ENCODE data around the gene ADAM23.
A peak's percentile ranks its signal among the peaks of the same experiment; 100 is the strongest.

Gene ADAM23

DNA sequence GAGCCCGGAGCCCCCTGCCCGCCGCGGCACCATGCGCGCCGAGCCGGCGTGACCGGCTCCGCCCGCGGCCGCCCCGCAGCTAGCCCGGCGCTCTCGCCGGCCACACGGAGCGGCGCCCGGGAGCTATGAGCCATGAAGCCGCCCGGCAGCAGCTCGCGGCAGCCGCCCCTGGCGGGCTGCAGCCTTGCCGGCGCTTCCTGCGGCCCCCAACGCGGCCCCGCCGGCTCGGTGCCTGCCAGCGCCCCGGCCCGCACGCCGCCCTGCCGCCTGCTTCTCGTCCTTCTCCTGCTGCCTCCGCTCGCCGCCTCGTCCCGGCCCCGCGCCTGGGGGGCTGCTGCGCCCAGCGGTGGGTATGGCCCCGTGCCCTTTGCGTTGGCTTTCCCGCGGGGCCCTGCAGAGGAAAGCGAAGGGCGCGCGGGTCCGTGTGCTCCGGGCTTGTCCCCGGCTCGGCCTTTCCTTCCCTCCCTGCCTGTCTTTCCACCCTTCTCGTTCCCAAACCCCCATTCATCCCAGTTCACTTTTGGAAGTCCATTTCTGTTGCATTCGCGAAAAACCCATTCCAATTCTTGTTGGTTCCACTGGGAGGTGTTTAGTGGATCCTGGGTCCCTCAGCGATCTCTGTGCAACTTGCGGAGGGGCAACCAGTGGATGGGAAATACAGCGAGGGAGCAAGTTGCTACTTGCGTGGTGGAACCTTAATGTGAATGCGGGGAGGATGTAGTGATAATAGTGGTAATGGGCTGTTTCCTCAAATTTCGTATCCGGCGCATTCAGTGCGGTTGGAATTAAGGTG lies 599 bp downstream of the ADAM23 start:
- peak; percentile 44 for DNase-seq

DNA sequence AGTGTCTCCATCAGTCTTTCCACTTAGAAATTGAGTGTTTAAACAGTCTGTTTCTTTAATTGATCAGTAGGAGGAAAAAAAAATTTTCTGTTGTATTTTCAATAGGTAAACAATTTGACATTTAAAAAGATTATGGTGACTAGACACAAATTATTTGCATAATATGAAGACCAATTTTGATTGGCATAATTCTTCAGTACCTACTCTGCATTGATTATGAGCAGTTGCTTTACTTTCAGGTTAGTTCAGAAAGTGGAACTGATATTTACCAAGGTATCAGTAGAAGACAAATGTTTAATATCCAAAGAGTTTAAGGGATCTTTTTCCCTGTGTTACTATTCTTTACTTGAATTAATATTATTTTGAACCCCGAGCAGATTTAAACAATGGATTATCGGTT lies 2.6 kb downstream of the ADAM23 start:
- DNase-seq = no peak

DNA sequence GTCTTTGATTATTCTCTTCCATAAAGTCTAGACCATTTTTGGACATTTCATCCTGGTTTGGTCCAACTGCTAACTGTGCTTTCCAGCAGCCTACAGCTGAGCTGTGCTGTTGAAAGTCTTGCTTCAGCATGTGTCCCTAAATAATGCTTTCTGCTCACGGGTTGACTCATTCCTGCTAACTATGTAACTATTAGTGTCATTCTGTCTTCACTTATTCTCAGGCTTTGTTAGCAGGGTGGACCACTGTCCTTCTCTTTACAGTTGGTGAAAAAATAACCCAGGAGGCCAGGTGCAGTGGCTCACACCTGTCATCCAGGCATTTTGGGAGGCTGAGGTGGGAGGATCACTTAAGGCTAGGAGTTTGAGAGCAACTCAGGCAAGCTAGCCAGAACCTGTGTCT lies 8.9 kb downstream of the ADAM23 start:
- no peak for DNase-seq

DNA sequence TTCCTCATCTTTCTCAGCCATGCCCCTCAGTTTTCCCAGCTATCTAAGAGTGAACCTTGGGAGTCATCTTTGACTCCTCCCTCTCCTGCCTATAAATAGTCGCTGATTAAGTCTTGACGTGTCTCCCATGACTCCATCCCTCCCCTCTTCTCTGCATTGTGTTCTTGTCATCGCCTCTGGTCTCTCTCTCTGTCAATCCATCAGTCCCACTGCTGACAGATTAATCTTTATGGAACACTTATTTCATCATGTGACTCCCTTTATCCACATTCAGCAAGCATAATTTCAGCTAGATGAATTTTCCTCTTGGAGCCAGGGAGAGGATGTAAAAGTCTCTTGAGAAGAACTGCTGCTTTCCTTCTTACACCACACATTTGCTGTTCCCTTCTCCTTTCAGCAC lies 9.4 kb downstream of the ADAM23 start:
- peak; percentile 37 for DNase-seq

DNA sequence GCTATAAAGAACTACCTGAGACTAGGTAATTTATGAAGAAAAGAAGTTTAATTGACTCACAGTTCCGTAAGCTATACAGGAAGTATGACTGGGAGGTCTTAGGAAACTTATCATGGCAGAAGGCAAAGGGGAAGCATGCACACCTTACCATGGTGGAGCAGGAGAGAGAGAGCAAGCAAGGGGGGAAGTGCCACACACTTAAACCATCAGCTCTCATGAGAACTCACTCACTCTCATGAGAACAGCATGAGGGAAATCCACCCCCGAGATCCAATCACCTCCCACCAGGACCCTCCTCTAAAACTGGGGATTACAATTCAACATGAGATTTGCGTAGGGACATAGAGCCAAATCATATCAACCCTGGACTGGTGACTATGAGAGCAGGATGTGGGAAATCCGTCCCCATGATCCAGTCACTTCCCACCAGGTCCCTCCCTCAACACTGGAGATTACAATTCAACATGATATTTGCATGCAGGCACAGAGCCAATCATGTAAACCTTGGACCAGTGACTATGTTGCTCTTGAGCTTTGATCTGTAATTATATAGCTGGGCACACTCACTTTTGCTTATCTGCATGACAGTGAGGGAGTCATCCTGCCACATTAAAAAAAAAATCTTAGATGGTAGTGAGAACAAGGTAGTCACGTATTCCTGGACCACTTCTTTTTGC lies 12.9 kb downstream of the ADAM23 start:
- no peak for DNase-seq

DNA sequence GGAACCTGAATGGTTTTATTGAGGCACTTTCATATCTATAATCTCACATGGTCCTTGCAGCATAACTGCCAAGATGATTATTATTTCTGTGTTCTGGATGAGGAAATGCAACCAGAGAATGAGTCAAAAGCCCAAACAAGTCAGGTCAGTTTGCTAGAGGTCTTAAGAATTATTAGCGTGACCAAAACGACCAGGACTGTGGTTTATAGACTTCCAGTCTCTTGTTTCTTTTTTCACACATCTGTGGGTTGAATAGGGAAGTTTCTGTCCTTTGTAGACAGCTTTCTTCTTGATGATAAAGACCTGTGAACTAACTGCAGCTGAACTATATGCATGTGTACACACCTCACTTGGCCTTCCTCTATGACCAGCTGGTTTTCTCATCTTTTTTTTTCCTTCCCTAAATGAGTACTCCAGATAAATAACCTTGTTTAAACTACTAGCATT lies 13.9 kb downstream of the ADAM23 start:
- DNase-seq = no peak

DNA sequence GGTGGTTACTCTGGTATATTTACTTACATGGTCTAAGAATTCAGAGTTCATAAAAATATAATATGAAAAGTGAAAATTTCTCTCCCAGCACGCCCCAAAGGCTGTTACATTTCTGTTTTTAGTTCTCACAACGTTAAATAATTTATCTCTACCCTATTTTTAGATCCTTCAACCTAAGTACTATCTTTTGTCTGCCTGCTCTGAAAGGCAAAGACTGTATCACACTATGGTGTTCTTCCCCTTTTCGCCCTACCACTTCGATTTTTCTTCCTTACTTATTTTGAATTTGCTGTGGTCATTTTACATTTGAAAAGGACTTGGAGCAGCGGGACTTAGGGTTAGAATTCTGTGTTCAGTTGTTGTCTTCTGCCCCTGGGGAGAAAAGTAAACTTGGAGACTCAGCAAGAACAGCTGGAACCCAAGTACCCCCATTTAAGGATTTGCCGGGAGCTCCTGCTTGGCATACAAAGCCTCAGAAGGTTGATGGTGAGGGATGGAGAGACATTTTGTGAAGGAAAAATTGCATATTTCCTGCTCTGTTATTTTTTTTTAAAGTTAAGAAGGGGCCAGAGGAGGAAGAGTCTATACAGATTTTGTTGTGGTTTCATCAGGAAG lies 19.0 kb downstream of the ADAM23 start:
- DNase-seq = no peak

DNA sequence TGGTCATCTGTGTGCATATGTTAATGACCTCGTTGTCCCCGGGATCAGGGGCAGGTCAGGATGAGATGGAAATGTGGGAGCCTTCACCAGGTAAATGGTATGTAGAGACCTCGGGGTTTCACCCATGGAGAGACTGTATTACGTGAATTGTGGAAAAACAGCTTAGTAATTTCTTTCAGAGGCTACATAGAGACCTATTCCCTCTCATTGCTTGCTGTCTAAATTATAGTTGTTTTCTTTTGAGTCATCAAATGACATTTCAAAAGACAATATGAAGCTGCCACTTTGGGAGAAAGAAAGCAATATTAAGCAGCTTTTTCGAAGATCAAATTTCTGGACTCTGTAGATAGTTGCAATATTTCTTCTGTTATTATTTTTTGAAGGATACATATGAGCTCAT lies 20.4 kb downstream of the ADAM23 start:
- no peak for DNase-seq

DNA sequence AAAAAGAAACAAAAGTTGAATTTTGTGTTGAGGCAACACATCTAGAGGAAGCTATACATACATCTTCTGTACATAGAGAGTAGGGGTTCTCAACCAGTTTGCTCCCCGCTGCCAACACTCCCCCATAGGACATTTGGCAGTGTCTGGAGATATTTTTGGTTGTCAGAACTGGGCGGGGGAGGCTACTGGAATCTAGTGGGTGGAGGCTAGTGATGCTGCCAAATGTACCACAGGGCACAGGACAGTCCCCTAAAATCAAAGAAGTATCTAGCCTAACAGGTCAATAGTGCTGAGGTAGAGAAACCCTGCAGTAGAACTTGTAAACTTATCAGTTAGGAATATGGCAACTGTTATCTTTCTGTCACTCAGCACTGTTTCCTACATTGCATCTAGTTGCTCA lies 21.3 kb downstream of the ADAM23 start:
- DNase-seq = no peak

DNA sequence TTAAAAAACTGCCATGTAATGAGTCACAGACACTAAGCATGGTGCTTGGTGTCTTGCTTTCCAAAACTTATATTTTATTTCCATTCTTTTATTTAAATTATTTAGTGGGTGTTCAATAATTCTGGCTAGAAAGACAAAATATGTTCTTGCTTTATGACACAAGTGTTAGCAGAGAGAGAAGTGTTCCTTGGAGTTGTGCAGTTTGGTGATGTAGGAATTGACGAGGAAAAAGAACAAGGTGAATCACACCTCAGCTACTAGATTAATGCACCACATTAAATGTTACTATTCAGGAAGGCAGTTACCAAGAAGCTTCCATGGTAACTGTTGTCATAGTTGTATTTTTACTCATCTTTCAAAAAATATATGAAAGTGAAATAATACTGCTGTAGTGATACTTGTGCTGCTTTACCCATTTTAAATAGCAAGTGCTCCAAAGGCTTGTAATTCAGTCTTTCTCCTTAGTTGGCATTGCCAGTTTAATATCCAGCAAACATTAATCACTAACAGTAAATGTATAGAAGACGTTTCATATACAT lies 28.3 kb downstream of the ADAM23 start:
- no peak for DNase-seq

DNA sequence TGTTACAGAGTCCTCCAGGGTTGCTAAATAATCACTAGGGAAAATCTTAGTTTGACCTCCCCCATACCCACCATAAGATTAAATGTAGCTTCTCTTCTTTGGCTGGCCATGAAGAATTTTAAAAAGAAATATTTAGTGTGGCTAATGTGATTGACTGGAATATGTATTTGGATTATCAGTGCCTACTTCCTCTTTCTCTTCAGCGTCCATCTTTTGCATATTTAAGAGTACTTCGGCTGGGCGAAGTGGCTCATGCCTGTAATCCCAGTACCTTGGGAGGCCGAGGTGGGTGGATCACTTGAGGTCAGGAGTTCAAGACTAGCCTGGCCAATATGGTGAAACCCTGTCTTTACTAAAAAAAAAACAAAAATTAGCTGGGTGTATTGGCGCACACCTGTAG lies 28.8 kb downstream of the ADAM23 start:
- no peak for DNase-seq

DNA sequence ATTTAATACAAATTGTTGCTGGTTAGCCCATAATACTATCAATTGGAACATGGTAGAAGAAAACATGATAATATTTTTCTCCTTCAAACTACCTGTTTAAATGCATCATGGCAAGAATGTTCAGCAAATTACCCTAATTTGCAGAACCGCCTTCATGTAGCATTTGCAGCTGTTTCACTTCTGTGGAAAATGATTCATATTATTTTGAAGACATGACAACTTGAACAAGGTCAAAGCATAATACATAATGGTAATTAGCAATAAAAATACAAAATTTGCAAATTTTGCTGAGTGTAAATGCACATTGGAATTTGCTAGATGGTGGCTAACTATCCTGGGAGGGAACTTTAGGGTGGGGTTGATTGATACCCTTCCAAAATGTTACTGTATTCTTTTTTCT lies 30.8 kb downstream of the ADAM23 start:
- no peak for DNase-seq

DNA sequence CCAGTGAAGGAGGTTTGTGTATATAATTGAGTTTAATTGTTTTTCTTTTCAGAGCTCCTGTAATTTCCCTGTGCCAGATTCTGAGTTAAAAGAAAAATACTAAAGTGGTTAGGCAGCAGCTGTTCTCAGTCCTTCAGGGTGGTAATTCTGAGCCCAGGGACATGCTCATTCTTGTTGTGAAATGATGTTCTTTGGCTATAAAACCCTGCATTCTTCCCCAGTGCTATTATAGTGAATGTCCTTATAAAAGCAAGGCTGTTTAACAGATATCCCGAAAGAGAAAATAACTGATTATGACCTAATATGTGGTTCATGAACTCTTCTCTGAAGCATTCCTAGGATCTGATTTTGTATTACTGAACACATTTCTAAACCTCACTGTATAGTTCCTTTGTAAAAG lies 34.0 kb downstream of the ADAM23 start:
- peak; percentile 33 for DNase-seq

DNA sequence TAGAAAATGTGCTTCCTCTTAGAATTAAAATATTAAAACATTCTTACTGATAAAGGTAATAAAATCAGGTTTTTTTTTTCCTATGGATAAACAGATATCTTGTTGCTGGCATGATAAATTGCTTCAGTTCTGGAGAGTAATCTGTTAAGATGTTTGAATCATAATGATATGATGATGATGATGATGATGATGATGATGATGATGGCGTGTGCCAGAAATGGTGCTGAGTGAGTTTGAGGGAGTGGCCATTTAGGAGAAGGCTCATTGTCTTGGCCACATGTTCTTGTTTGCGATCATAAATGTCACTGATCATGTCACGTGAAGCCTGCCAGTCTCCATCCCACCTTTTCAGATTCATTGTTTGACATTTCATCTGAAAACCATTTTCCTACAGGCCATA lies 35.0 kb downstream of the ADAM23 start:
- DNase-seq = no peak

DNA sequence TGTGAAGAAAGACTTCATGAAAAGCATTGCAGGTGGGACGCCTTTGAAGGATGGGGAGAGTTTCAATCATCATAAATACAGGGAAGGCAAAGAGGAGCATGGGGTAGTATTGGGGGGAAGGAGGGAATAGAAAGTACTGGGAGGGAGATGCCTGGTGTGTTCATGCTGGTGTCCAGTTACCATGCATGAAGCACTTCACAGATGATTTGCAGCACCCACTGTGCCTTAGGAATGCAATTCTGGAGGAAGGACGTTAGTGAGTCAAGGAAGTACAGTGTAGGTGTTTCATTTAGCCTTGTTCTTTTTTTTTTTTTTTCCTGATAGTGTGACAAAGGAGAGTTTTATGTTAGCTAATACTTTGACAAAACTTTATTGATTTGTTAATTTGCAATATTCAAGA lies 36.8 kb downstream of the ADAM23 start:
- DNase-seq = peak; percentile 58

DNA sequence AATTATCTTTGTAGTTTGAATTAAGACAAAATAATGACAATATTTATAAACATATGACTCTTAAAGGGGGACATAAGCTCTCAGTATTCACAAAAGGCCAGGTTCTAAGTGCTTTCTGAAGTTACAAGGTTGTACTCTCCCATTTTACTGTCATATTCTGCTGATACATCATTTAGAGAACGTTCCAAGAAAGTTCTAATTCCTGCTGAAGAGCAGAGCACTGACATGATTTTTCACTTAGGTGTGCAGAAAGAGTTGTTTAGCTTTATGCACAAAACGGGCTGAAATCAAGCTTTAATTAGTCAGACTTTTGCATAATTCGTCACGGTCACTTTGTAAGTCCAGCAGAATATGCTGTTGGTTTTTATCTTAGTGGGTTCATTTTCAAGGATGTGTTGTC lies 37.3 kb downstream of the ADAM23 start:
- no peak for DNase-seq

DNA sequence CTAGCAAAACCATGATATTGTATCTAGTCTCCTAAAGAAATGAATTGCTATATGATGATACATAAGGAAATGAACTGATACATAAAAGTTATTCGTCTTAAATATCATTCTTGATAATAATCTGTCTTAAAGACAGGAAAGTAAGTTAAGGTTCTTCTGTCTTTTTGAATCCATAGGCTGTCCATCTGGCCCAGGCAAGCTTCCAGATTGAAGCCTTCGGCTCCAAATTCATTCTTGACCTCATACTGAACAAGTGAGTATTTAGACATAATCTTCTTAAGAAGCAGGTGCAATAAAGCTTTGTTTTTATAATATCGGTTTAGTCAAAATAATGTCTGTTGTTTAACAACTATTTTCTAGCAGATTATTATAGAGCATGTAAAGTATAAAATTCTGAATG lies 37.7 kb downstream of the ADAM23 start:
- DNase-seq = no peak

DNA sequence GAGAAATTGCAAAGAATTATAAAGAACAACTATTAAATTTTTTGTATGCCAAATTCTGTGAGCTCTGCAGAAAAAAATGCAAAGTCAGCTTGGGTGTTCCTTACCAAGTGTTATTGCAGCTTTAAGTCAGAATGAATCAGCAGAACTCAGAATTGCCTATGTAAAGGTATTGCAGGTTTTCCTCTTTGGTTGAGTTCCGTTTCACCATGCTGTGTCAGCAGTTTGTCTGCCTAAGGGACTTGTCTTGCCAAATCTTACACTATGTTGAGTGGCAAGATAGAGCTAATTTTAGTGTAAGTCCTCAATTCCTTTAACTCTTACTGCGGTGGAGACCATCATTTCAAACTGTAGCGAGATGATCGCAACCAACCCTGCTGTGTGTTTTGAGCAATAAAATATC lies 38.8 kb downstream of the ADAM23 start:
- no peak for DNase-seq

DNA sequence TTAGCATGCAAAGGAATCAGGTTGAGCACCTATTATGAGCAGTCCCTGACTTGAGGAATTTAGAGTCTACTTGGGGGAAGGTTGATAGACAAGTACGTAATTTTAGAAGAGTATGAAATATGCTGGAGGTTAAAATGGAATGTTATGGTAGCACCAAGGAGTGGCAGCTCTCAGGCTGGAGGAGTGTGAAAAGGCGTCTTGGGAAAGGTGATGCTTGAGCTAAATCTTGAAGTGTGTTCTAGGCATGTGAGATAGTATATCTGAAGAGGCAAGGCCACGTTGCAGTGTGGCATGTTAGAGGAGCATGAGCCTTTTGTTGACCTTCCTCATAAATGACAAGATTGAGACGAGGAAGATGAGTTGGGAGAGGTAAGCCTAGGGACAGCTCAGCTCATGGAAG lies 39.3 kb downstream of the ADAM23 start:
- DNase-seq = no peak

DNA sequence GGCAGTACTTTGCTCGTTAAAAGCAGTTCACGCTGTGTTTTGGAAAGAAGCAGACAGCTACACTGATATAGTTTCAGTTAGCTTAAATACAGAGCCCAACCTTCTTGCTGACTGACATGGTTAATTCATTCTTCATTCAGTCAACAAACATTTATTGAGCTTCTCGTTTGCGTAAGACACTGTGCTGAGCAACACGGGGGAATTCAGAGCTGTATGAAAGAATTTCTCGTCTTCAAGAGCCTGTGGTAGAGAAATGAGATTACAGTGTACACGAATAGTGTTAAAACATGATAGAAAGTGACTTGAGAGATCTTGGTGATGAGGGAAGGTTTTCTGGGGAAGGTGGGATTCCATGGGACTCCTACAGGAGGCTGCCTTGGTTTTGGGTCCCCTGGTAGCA lies 44.7 kb downstream of the ADAM23 start:
- no peak for DNase-seq

DNA sequence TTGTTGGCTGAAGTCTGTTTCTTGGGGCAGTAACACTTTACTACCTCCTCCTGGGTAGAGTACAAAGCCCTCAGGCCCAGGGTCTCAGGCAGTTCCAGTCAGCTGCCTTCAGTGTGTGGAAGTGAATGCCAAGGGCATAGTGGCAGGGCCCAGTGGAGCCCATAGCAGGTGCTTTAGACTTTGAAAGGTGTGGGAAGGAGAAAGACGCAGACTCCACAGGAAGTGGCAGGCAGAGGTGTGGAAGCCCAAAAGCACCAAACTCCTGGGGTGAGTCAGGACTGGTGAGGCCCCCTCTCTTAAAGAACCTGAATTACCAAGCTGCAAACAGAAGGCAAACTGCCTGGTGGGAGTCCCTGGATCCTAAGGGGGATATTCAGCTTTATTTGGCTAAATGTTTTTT lies 45.3 kb downstream of the ADAM23 start:
- no peak for DNase-seq

DNA sequence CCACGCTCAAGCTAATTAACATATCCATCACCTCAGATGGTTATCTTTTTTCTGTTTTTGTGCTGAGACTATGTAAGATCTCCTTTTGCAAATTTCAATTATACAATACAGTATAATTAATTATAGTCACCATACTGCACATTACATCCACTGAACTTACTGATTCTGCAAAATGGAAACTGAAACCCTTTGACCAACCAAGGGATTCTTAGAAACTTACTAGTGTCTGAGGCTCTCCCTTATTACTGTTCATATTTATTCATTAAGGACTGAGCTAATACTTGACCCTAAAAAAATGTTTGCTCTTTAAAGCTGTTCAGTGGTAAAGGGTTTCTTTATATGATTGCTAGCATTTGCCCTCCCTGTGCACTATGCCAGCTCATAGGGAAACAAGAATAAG lies 50.7 kb downstream of the ADAM23 start:
- DNase-seq = no peak

DNA sequence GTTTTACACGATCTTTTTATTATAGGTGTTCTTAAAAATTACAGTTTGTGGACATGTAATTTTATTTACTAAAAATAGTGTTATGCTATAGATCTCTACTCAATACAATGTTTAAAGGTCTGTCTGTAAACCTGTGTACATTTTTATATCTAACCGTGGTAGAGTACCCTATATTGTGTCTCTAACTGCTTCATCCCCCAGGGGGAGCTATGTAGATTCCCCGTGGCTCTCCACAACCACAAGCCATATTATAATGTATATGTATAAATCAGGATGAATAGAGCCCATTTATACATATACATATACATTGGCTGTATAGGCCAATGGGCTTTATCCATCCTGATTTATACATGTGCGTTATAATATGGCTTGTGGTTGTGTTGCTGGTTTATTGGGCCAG lies 59.4 kb downstream of the ADAM23 start:
- DNase-seq = no peak

DNA sequence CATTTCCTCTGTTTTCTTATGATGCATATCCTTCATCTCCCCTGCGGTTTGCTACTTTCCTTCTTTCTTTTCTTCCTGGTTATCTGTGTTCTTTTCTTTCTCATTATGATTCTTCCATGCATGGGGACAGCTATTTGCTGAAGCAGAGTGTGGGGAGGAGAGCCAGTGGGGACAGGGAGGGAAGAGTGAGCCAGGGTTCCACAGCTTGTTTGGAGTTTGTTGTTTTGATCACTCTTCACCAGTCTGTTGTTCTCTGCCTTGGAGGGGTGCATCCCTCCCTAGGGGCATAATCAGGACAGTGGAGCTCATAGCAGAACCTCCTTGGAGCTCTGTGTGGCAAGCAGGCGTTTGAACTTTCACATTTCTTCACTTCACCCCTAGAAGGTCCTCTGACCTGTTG lies 68.0 kb downstream of the ADAM23 start:
- no peak for DNase-seq

All from fibroblast of skin of abdomen (primary cell).